ENCODE data around the gene ZNF648.

GRCh38 chr1:182110635-182111034 lies 49.1 kb upstream of the ZNF648 start:
- TF ChIP-seq CTCF (IDR thresholded peaks at IDR 0.05) (no peak), POLR2A (IDR thresholded peaks at IDR 0.05) (no peak), POLR2AphosphoS5 (IDR thresholded peaks at IDR 0.05) (no peak)

Measured in prostate gland (tissue), 2 donors.